Fibroblast of lung (primary cell): ENCODE data around the gene CYB561. TPM values are rescaled to one million over a fixed set of nuclear protein-coding genes. Genes with fewer than 3 reads are reported as not detected.

Experiments used
- DNase-seq, 2 donors: peaks; one replicate each; pipeline versions ENCODE4 v3.0.0 to v3.0.0-alpha.2; 2010; ENCODE audit warnings: low read depth in 2 of 2
- H2AFZ ChIP-seq: 2 replicates; pipeline ENCODE4 v1.5.1; 2012; ENCODE audit warnings: low read length, control low read depth, inconsistent platforms
- H3K27ac ChIP-seq: 2 replicates; pipeline ENCODE4 v1.5.1; 2011; ENCODE audit warnings: low read length, control low read depth; ENCODE audit not compliant: insufficient read depth
- H3K27me3 ChIP-seq: 2 replicates; pipeline ENCODE4 v1.5.1; 2011; ENCODE audit warnings: mild to moderate bottlenecking, low read length; ENCODE audit not compliant: control insufficient read depth, insufficient read depth
- H3K36me3 ChIP-seq: 2 replicates; pipeline ENCODE4 v1.5.1; 2011; ENCODE audit warnings: low read length; ENCODE audit not compliant: control insufficient read depth, insufficient read depth
- H3K4me1 ChIP-seq: 2 replicates; pipeline ENCODE4 v1.5.1; 2011; ENCODE audit warnings: low read length; ENCODE audit not compliant: control insufficient read depth, insufficient read depth; ENCODE audit errors: extremely low read depth
- H3K4me2 ChIP-seq: 2 replicates; pipeline ENCODE4 v1.5.1; 2011; ENCODE audit warnings: low read length, control low read depth; ENCODE audit not compliant: insufficient read depth; ENCODE audit errors: extremely low read depth
- H3K4me3 ChIP-seq, 4 experiments: fragments of 200-600 bp in 1 of 4; sonication (generic) in 1 of 4; replicated peaks in 1 of 4; 2 replicates each; pipeline ENCODE4 v1.5.1; 2011 to 2016; ENCODE audit warnings: low read length in 4 of 4, low read depth in 3 of 4, mild to moderate bottlenecking in 3 of 4, control low read depth in 2 of 4, inconsistent platforms in 1 of 4, mixed read lengths in 1 of 4; ENCODE audit not compliant: insufficient read depth in 1 of 4; ENCODE audit errors: control extremely low read depth in 1 of 4
- H3K79me2 ChIP-seq: 2 replicates; pipeline ENCODE4 v1.5.1; 2012; ENCODE audit warnings: mild to moderate bottlenecking, low read length, inconsistent platforms; ENCODE audit not compliant: control insufficient read depth, insufficient read depth
- H3K9ac ChIP-seq: 2 replicates; pipeline ENCODE4 v1.5.1; 2011; ENCODE audit warnings: mild to moderate bottlenecking, low read length, control low read depth; ENCODE audit not compliant: insufficient read depth
- H3K9me3 ChIP-seq: 2 replicates; pipeline ENCODE4 v1.5.1; 2012; ENCODE audit warnings: low read depth, low read length; ENCODE audit not compliant: control insufficient read depth, insufficient read depth
- H4K20me1 ChIP-seq: 2 replicates; pipeline ENCODE4 v1.5.1; 2011; ENCODE audit warnings: low read length; ENCODE audit not compliant: control insufficient read depth, insufficient read depth; ENCODE audit errors: extremely low read depth
- EZH2 ChIP-seq: IDR thresholded peaks from 2 replicates; pipeline ENCODE4 v1.5.1; 2012; ENCODE audit warnings: low read length, control low read depth, mild to moderate bottlenecking; ENCODE audit errors: missing control alignments
- polyA plus RNA-seq, 2 donors: library from polyadenylated mRNA; depleted of rRNA in 1 of 2; stranded (reverse) in 1 of 2; unstranded in 1 of 2; fragments of >200 nt; gene quantifications; 2 replicates each; pipeline ENCODE4 v1.2.1, GENCODE V29; 2011 to 2012; ENCODE audit warnings: missing spikeins in 1 of 2
- total RNA-seq: library from RNA; depleted of rRNA; stranded (reverse); fragments of >200 nt; gene quantifications from 2 replicates; pipeline ENCODE4 v1.2.1, GENCODE V29; 2014
- TF ChIP-seq, protein P1 (sequence below), 2 donors: IDR thresholded peaks in 1 of 2; conservative IDR thresholded peaks in 1 of 2; 1 replicate in 1 of 2; 2 replicates in 1 of 2; pipeline ENCODE4 v1.5.1; 2011 to 2012; ENCODE audit warnings: low read length in 2 of 2, control low read depth in 1 of 2, inconsistent platforms in 1 of 2, low read depth in 1 of 2, mild to moderate bottlenecking in 1 of 2

Gene CYB561
- total and polyA plus RNA-seq, 2 donors (not counting 1 experiment from before 2014, with no cell fraction given): 7.8 to 13.7 TPM

DNA sequence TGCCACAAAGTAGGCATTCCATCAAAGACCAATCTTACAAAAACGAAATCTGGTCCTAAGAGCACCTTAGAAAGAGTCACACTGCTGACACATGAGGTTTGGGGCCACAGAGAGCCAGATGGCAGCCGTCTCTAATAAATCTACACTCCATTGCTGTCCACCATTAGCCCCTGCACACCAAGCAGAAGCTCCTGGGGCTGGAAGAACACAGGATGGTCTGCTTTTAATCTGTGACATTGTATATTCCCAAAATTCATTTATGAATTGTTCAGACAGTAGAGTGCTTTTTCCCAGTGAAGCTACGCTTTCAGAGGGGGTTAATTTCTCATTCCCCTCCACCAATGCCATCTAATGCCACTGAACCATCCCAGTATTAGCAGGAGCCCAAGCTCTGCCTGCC is 1.6 kb downstream of the CYB561 start:
- Histone ChIP-seq H3K9ac (no peak overlapping the region), H3K4me3 (no peak overlapping the region), H3K79me2 (no peaks in the 10 kb centered on the region), H3K4me2 (no peak overlapping the region), H3K27me3 (no peaks in the 10 kb centered on the region), H3K27ac (no peak overlapping the region), H3K4me1 (peaks cover 2% of the 10 kb centered on the region), H2AFZ (no peak overlapping the region), H4K20me1 (no peaks in the 10 kb centered on the region), H3K36me3 (no peaks in the 10 kb centered on the region), H3K9me3 (no peaks in the 10 kb centered on the region)
- no peak for DNase-seq
- TF ChIP-seq, protein P1, sequence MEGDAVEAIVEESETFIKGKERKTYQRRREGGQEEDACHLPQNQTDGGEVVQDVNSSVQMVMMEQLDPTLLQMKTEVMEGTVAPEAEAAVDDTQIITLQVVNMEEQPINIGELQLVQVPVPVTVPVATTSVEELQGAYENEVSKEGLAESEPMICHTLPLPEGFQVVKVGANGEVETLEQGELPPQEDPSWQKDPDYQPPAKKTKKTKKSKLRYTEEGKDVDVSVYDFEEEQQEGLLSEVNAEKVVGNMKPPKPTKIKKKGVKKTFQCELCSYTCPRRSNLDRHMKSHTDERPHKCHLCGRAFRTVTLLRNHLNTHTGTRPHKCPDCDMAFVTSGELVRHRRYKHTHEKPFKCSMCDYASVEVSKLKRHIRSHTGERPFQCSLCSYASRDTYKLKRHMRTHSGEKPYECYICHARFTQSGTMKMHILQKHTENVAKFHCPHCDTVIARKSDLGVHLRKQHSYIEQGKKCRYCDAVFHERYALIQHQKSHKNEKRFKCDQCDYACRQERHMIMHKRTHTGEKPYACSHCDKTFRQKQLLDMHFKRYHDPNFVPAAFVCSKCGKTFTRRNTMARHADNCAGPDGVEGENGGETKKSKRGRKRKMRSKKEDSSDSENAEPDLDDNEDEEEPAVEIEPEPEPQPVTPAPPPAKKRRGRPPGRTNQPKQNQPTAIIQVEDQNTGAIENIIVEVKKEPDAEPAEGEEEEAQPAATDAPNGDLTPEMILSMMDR (conservative IDR thresholded peaks at IDR 0.05 in 1 of 2, IDR thresholded peaks at IDR 0.05 in 1 of 2; ENCODE audit: low read depth in 1 of 2, low read length in 2 of 2): no peak
- no peak for TF ChIP-seq EZH2

DNA sequence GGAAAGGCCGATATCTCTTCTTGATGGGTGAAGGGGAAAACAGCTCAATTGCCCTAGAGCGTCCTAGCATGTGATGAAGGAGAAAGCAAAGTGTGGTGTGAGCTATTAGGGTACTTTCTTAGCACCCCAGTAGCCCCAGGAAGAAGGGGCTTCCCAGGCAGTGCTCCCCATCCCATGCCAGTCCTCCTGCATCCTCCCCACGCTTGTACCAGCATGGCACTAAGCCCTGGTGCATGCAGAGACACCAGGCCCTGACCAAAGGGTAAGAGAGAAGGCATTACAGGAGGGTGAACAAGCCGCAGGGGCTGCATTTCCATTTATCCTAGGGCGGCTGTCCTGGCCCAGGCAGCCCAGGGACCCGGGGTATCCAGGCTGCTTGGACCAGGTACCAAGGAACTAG is 3.1 kb downstream of the CYB561 start:
- H3K4me2 ChIP-seq: no peak overlapping the region
- H3K4me3 ChIP-seq: no peak overlapping the region
- no peak for TF ChIP-seq EZH2
- TF ChIP-seq, protein P1 (conservative IDR thresholded peaks at IDR 0.05 in 1 of 2, IDR thresholded peaks at IDR 0.05 in 1 of 2; ENCODE audit: low read depth in 1 of 2, low read length in 2 of 2): no peak
- H3K36me3 ChIP-seq: no peaks in the 10 kb centered on the region
- no peak overlapping the region for H2AFZ ChIP-seq
- no peaks in the 10 kb centered on the region for H3K27me3 ChIP-seq
- no peak overlapping the region for H3K27ac ChIP-seq
- H3K9me3 ChIP-seq: no peaks in the 10 kb centered on the region
- H3K79me2 ChIP-seq: no peaks in the 10 kb centered on the region
- H4K20me1 ChIP-seq: no peaks in the 10 kb centered on the region
- no peak for DNase-seq
- no peak overlapping the region for H3K9ac ChIP-seq
- peaks cover 2% of the 10 kb centered on the region for H3K4me1 ChIP-seq

DNA sequence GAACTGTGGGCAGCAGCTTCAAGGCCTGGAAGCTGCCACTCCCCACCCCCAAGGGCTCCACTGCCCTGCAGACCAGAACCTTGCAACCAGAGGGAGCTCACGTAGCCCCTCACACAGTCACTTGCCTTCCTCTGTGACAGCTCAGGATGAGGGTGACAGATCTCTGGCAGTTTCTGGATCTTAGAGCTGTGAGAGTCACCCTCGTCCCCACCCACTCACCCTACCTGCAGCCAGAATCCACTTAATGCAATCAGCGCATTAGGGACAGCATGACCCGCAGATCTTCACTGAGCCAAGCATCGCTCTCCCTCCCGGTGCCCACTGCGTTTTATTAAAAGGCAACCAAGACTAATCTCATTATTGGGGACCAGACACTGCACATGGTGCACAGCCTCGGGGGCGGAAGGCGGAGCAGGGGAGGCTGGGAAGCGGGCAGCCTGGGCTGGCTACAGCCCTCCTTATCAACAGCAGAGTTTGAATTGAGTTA is 3.5 kb downstream of the CYB561 start:
- Histone ChIP-seq H3K36me3 (no peaks in the 10 kb centered on the region), H3K79me2 (no peaks in the 10 kb centered on the region), H3K27me3 (no peaks in the 10 kb centered on the region), H3K9me3 (no peaks in the 10 kb centered on the region), H2AFZ (no peak overlapping the region), H3K4me3 (no peak overlapping the region), H3K4me2 (no peak overlapping the region), H3K4me1 (peaks cover 2% of the 10 kb centered on the region), H3K27ac (no peak overlapping the region), H4K20me1 (no peaks in the 10 kb centered on the region), H3K9ac (no peak overlapping the region)
- no peak for DNase-seq
- TF ChIP-seq EZH2: no peak
- TF ChIP-seq, protein P1 (conservative IDR thresholded peaks at IDR 0.05 in 1 of 2, IDR thresholded peaks at IDR 0.05 in 1 of 2; ENCODE audit: low read depth in 1 of 2, low read length in 2 of 2): no peak
